Measurements from ENCODE around the gene CASZ1.

CASZ1 gene

GRCh38 chr1:10724948-10725847, 71.2 kb downstream of the CASZ1 start:
- no peak for DNase-seq (ENCODE audit: low read depth)

- DNase-seq (ENCODE audit: low read depth), result no peak
Observed at GRCh38 chr1:10724511-10724910, 71.9 kb downstream of the CASZ1 start.

GRCh38 chr1:10724052-10724494, 72.4 kb downstream of the CASZ1 start:
- DNase-seq (ENCODE audit: low read depth), result peak; percentile 27

- no peak for DNase-seq (ENCODE audit: low read depth)
Observed at GRCh38 chr1:10723317-10723716, 73.1 kb downstream of the CASZ1 start.

GRCh38 chr1:10722803-10723202, 73.6 kb downstream of the CASZ1 start:
- DNase-seq (ENCODE audit: low read depth), result no peak

- no peak for DNase-seq (ENCODE audit: low read depth)
Observed at GRCh38 chr1:10721381-10722321, 74.8 kb downstream of the CASZ1 start.

GRCh38 chr1:10720635-10721034, 75.8 kb downstream of the CASZ1 start:
- DNase-seq (ENCODE audit: low read depth), result no peak

- no peak for DNase-seq (ENCODE audit: low read depth)
Observed at GRCh38 chr1:10718083-10718415, 78.4 kb downstream of the CASZ1 start.

GRCh38 chr1:10717296-10718082, 79.0 kb downstream of the CASZ1 start:
- no peak for DNase-seq (ENCODE audit: low read depth)

GRCh38 chr1:10716840-10717239, 79.6 kb downstream of the CASZ1 start:
- no peak for DNase-seq (ENCODE audit: low read depth)

- DNase-seq (ENCODE audit: low read depth), result no peak
Observed at GRCh38 chr1:10714337-10715114, 81.9 kb downstream of the CASZ1 start.

GRCh38 chr1:10713614-10714013, 82.8 kb downstream of the CASZ1 start:
- no peak for DNase-seq (ENCODE audit: low read depth)

- no peak for DNase-seq (ENCODE audit: low read depth)
Observed at GRCh38 chr1:10712568-10713362, 83.7 kb downstream of the CASZ1 start.

GRCh38 chr1:10710489-10710888, 86.0 kb downstream of the CASZ1 start:
- DNase-seq (ENCODE audit: low read depth), result no peak

- no peak for DNase-seq (ENCODE audit: low read depth)
Observed at GRCh38 chr1:10709646-10710045, 86.8 kb downstream of the CASZ1 start.

- DNase-seq (ENCODE audit: low read depth), result no peak
Observed at GRCh38 chr1:10709165-10709564, 87.3 kb downstream of the CASZ1 start.

- DNase-seq (ENCODE audit: low read depth), result no peak
Observed at GRCh38 chr1:10708757-10709156, 87.7 kb downstream of the CASZ1 start.

GRCh38 chr1:10707208-10707607, 89.2 kb downstream of the CASZ1 start:
- DNase-seq (ENCODE audit: low read depth), result no peak

GRCh38 chr1:10706376-10706913, 90.0 kb downstream of the CASZ1 start:
- DNase-seq (ENCODE audit: low read depth), result no peak

GRCh38 chr1:10705953-10706352, 90.5 kb downstream of the CASZ1 start:
- no peak for DNase-seq (ENCODE audit: low read depth)
